Transverse colon (tissue), 3 donors: Measurements from ENCODE around the gene PPP3CA.

Experiments
- CTCF ChIP-seq, 5 experiments: fragments of 200-600 bp in 3 of 5; fragments of 450-650 bp in 2 of 5; sonication (generic) in 3 of 5; IDR thresholded peaks; 1 replicate in 2 of 5; 2 replicates in 3 of 5; pipeline ENCODE4 v1.5.1; 2016 to 2017; ENCODE audit warnings: antibody characterized with exemption in 5 of 5, inconsistent platforms in 3 of 5, mild to moderate bottlenecking in 2 of 5, moderate library complexity in 1 of 5
- EP300 ChIP-seq: sonication (generic); formaldehyde crosslinking; IDR thresholded peaks from one replicate; pipeline ENCODE4 v1.6.1; 2017; ENCODE audit warnings: antibody characterized with exemption, low read depth
- POLR2A ChIP-seq: fragments of 450-650 bp; IDR thresholded peaks from one replicate; pipeline ENCODE4 v1.6.1; 2016; ENCODE audit warnings: antibody characterized with exemption, mild to moderate bottlenecking, moderate library complexity

GRCh38 chr4:100989401-100989800 is 357.9 kb downstream of the PPP3CA start:
- TF ChIP-seq CTCF (IDR thresholded peaks at IDR 0.05) (no peak), POLR2A (no peak), EP300 (no peak)
